Ramos (cell line): ENCODE data around the gene IQGAP2.
"Not testable (repeated sequence)": the region's sequence is repeated elsewhere in the genome, so short reads cannot be mapped to it uniquely, and the experiment has no call there.

Source experiments
- in situ Hi-C: fragments of 300-500 bp; cut with MboI; formaldehyde crosslinking; loops from one replicate; pipeline ENCODE4 v1.14.3; 2022; ENCODE audit warnings: low sequenced_read_pairs; ENCODE audit not compliant: unreplicated experiment

Gene IQGAP2

GRCh38 chr5:76497065-76497460, 94.0 kb downstream of the IQGAP2 start:
- in situ Hi-C loops = no loop called here

GRCh38 chr5:76497986-76498717, 95.1 kb downstream of the IQGAP2 start:
- in situ Hi-C loops = no loop called here

- in situ Hi-C loops = no loop called here
These were observed 96.5 kb downstream of the IQGAP2 start for GRCh38 chr5:76499507-76500161.

GRCh38 chr5:76500633-76501393, 97.7 kb downstream of the IQGAP2 start:
- in situ Hi-C loops = no loop called here

- in situ Hi-C loops = no loop called here
These were observed 100.8 kb downstream of the IQGAP2 start for GRCh38 chr5:76503929-76504328.

GRCh38 chr5:76504901-76505564, 101.9 kb downstream of the IQGAP2 start:
- in situ Hi-C loops = no loop called here

GRCh38 chr5:76513476-76513875, 110.4 kb downstream of the IQGAP2 start:
- in situ Hi-C loops = no loop called here

GRCh38 chr5:76514292-76514691, 111.2 kb downstream of the IQGAP2 start:
- in situ Hi-C loops = no loop called here

- in situ Hi-C loops = no loop called here
These were observed 111.6 kb downstream of the IQGAP2 start for GRCh38 chr5:76514713-76515112.

GRCh38 chr5:76517334-76517733, 114.2 kb downstream of the IQGAP2 start:
- in situ Hi-C loops = no loop called here

- in situ Hi-C loops = not testable (repeated sequence)
These were observed 115.2 kb downstream of the IQGAP2 start for GRCh38 chr5:76518246-76518645.

GRCh38 chr5:76521240-76521758, 118.2 kb downstream of the IQGAP2 start:
- in situ Hi-C loops = no loop called here

GRCh38 chr5:76522103-76522935, 119.2 kb downstream of the IQGAP2 start:
- in situ Hi-C loops = no loop called here

- in situ Hi-C loops = no loop called here
These were observed 121.2 kb downstream of the IQGAP2 start for GRCh38 chr5:76524101-76524835.

GRCh38 chr5:76524868-76525267, 121.8 kb downstream of the IQGAP2 start:
- in situ Hi-C loops = no loop called here

GRCh38 chr5:76525956-76526355, 122.9 kb downstream of the IQGAP2 start:
- in situ Hi-C loops = no loop called here

GRCh38 chr5:76526950-76527583, 124.0 kb downstream of the IQGAP2 start:
- in situ Hi-C loops = no loop called here

GRCh38 chr5:76527685-76528161, 124.6 kb downstream of the IQGAP2 start:
- in situ Hi-C loops = no loop called here
